Pancreas (tissue), 10 donors: ENCODE results near the gene SOX14. TPM values are rescaled to one million over a fixed set of nuclear protein-coding genes. Genes with fewer than 3 reads are reported as not detected.
A peak's percentile ranks its signal among the peaks of the same experiment; 100 is the strongest.

ENCODE experiments used
- ATAC-seq, 4 donors: fragments of 200-7000 bp; cut with Tn5 transposase; one replicate each; pipeline versions ENCODE4 v1.8.0 to v1.9.1; 2020; ENCODE audit warnings: mild to moderate bottlenecking in 4 of 4, moderate library complexity in 4 of 4
- DNase-seq, 6 donors: peaks; one replicate each; pipeline ENCODE4 v3.0.0-alpha.2; 2020
- FAIRE-seq: peaks from 2 replicates; lab custom pipeline; 2012; peaks lifted over from hg19 to GRCh38; lab: Jason Lieb, UNC
- H3K27ac ChIP-seq, 4 donors: fragments of 200-600 bp; sonication (generic); 1 replicate in 3 of 4; 2 replicates in 1 of 4; pipeline versions ENCODE4 v1.5.0 to v1.8.0; 2020
- H3K27me3 ChIP-seq, 4 donors: fragments of 200-600 bp; one replicate each; pipeline ENCODE4 v1.8.0; 2021
- H3K36me3 ChIP-seq, 3 donors: fragments of 200-600 bp; sonication (generic) in 1 of 3; one replicate each; pipeline versions ENCODE4 v1.5.0 to v1.8.0; 2020 to 2021
- H3K4me1 ChIP-seq, 3 donors: fragments of 200-600 bp; one replicate each; pipeline ENCODE4 v1.8.0; 2021
- H3K4me3 ChIP-seq, 4 donors: fragments of 200-600 bp; sonication (generic) in 2 of 4; one replicate each; pipeline versions ENCODE4 v1.5.0 to v1.8.0; 2020 to 2021
- H3K9me3 ChIP-seq, 4 donors: fragments of 200-600 bp; one replicate each; pipeline ENCODE4 v1.8.0; 2021
- CTCF ChIP-seq, 4 donors: fragments of 200-600 bp; sonication (generic) in 3 of 4; IDR thresholded peaks; one replicate each; pipeline versions ENCODE4 v1.5.0 to v1.8.0; 2021; ENCODE audit warnings: antibody characterized with exemption in 4 of 4
- WGBS, 2 donors: extraction: QIAGEN DNeasy Blood & Tissue Kit; methylation state at CpG; one replicate each; pipeline ENCODE4 v1.1.7; 2013; 5-methylcytosine and 5-hydroxymethylcytosine counted together
- intact Hi-C, 3 donors: fragments of 100-400 bp; cut with DNase I; formaldehyde crosslinking; loops; one replicate each; pipeline versions ENCODE4 v1.11.1 to v1.14.2; 2022
- polyA plus RNA-seq, 2 donors: library from polyadenylated mRNA; stranded (reverse); fragments of 200-250 nt; gene quantifications; one replicate each; pipeline ENCODE4 v1.2.3, GENCODE V29; 2013
- total RNA-seq, 6 donors: library from RNA; stranded (reverse); fragmentation: NEBNext Ultra II Directional in 4 of 6; extraction: Animal tissue kit (Norgen Biotek cat#: 25700) in 4 of 6; gene quantifications; one replicate each; pipeline versions ENCODE4 v1.2.1 to v1.2.4, GENCODE V29; 2021 to 2023
- donor health status: healthy with polysubstance abuse.
- donor health status: DM: no; HTN: no; CAD: no; lungs with moderate emphysema.
- donor health status: DM: no; HTN: no; CAD: no.
- donor health status: control.
- donor health status: control.
- donor health status: Bipolar disorder and iron deficiency.
- donor health status: DM: yes; HTN: yes; CAD: no.
- donor health status: DM: no; HTN: no; CAD: no.
- donor health status: DM: no; HTN: no; CAD: no.
- donor health status: DM: yes; HTN: yes; CAD: no.

SOX14 gene
- total and polyA plus RNA-seq, 8 donors: not detected

- TF ChIP-seq CTCF (IDR thresholded peaks at IDR 0.05): no peak
- Histone ChIP-seq H3K9me3 (no peaks in the 10 kb centered on the region), H3K27ac (no peak overlapping the region), H3K27me3 (no peaks in the 10 kb centered on the region), H3K4me3 (no peak overlapping the region), H3K36me3 (no peaks in the 10 kb centered on the region), H3K4me1 (no peaks in the 10 kb centered on the region)
- DNase-seq (no peak), ATAC-seq (no peak), FAIRE-seq (no peak)
- 38 to 54% methylated on average over 2 of the region's 2 CpGs for WGBS, 2 donors
- intact Hi-C loops: no loop called here
Observed at GRCh38 chr3:137743608-137744007, 20.5 kb upstream of the SOX14 start.

DNA sequence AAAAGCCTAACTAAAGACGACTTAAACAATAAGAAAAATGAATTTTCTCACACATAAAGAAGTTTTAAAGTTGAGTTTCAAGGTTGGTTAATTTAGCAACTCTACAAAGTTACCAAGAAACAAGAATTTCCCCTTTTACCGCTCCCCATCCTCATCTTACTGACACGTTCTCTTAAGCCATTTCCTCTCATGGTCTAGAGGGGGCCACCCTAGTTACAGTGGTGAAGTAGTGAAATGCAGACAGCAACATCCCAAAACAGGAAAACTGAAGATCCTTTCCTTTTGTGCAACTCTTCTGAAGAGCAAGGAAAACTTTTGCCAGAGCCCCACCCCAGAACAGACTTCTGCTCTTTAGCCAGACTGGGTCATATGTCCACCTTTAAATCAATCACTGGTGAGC lies 17.3 kb upstream of the SOX14 start:
- 30 to 35% methylated on average over 3 of the region's 3 CpGs for whole genome bisulfite sequencing, 2 donors
- no peaks in the 10 kb centered on the region for H3K4me1 ChIP-seq
- FAIRE-seq (no peak), DNase-seq (no peak), ATAC-seq (no peak)
- intact Hi-C loops: no loop called here
- H3K27me3 ChIP-seq: peaks cover 0 to 9% (median 0%) of the 10 kb centered on the region in 4 donors
- TF ChIP-seq CTCF (IDR thresholded peaks at IDR 0.05): no peak
- H3K4me3 ChIP-seq: no peak overlapping the region
- no peaks in the 10 kb centered on the region for H3K36me3 ChIP-seq
- H3K9me3 ChIP-seq: no peaks in the 10 kb centered on the region
- no peak overlapping the region for H3K27ac ChIP-seq

GRCh38 chr3:137759505-137759904 lies 4.6 kb upstream of the SOX14 start:
- no peak for TF ChIP-seq CTCF (IDR thresholded peaks at IDR 0.05)
- DNase-seq (no peak), FAIRE-seq (no peak), ATAC-seq (no peak)
- 16 to 24% methylated on average over 8 of the region's 8 CpGs for WGBS, 2 donors
- intact Hi-C loops: no loop called here
- Histone ChIP-seq H3K9me3 (no peaks in the 10 kb centered on the region), H3K27ac (no peak overlapping the region), H3K4me3 (no peak overlapping the region), H3K4me1 (peaks cover 0 to 7% (median 3%) of the 10 kb centered on the region in 3 donors), H3K36me3 (no peaks in the 10 kb centered on the region), H3K27me3 (peaks cover 0 to 41% (median 1%) of the 10 kb centered on the region in 4 donors)

DNA sequence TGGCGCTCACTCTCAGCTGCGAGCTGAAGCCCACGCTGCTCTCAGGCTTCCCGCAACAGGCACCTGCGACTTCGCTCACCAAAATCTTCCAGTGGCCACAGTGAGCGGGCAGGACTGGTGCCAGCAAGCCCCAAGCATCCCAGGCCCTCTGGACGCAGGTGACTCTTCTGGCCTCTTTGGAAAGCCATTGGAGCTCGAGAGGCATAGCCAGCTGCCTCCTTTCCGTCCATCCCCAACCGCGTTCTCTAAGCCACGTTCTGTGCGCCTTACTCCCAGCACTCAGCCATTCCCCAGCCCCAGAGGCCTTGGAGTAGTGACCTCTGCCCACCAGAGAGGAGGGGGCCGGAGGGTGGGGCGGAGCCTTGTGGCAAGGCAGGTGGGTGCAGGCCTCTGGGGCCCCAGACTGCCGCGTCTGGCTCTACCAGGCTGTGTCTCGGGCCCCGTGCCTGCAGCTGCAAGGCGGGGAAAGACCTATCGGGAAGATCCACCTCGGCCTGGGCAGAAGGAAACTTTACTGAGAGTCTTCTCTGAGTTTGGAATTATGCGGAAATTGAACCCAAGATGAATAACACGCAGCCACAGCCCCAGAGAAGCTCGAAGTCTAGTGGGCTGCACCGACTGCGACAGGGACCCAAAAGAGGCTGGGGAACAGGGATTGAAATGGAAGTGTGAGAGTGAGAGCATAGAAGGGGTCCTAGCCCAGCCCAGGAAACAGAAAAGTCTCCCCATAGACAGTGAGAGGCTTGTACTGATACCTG lies 3.6 kb upstream of the SOX14 start:
- ATAC-seq: no peak

More for the DNA sequence above, 3.6 kb upstream of the SOX14 start:
- no peaks in the 10 kb centered on the region for H3K9me3 ChIP-seq
- DNase-seq (peak in 1 of 6 donors; percentile 42), FAIRE-seq (no peak)
- no peak overlapping the region for H3K27ac ChIP-seq
- WGBS, 2 donors: 3 to 4% methylated on average over 28 of the region's 28 CpGs
- no peak overlapping the region for H3K4me3 ChIP-seq
- peaks cover 0 to 51% (median 6%) of the 10 kb centered on the region in 4 donors for H3K27me3 ChIP-seq
- intact Hi-C loops: no loop called here
- H3K4me1 ChIP-seq: peaks cover 0 to 7% (median 6%) of the 10 kb centered on the region in 3 donors
- no peak for TF ChIP-seq CTCF (IDR thresholded peaks at IDR 0.05)
- no peaks in the 10 kb centered on the region for H3K36me3 ChIP-seq
